Heart right ventricle (tissue), 16 donors: ENCODE measurements around the gene CPT1C. TPM values are rescaled to one million over a fixed set of nuclear protein-coding genes. Genes with fewer than 3 reads are reported as not detected.

Source experiments
- ATAC-seq, 8 donors: fragments of 200-7000 bp; cut with Tn5 transposase; one replicate each; pipeline ENCODE4 v1.9.1; 2020; ENCODE audit warnings: mild to moderate bottlenecking in 8 of 8, moderate library complexity in 8 of 8, moderate number of reproducible peaks in 1 of 8
- DNase-seq, 2 donors: peaks; one replicate each; pipeline ENCODE4 v3.0.0-alpha.2; 2020
- H3K27ac ChIP-seq, 10 donors: fragments of 200-600 bp; sonication (generic) in 2 of 10; one replicate each; pipeline versions ENCODE4 v1.5.0 to v1.8.0; 2020 to 2022; ENCODE audit warnings: mild to moderate bottlenecking in 3 of 10
- H3K27me3 ChIP-seq, 7 donors: fragments of 200-600 bp; one replicate each; pipeline ENCODE4 v1.8.0; 2021 to 2022; ENCODE audit warnings: mild to moderate bottlenecking in 2 of 7
- H3K36me3 ChIP-seq, 9 donors: fragments of 200-600 bp; sonication (generic) in 1 of 9; one replicate each; pipeline versions ENCODE4 v1.5.0 to v1.8.0; 2020 to 2022; ENCODE audit warnings: mild to moderate bottlenecking in 2 of 9
- H3K4me1 ChIP-seq, 9 donors: fragments of 200-600 bp; sonication (generic) in 1 of 9; one replicate each; pipeline versions ENCODE4 v1.5.0 to v1.8.0; 2020 to 2022; ENCODE audit warnings: mild to moderate bottlenecking in 4 of 9
- H3K4me3 ChIP-seq, 10 donors: fragments of 200-600 bp; sonication (generic) in 2 of 10; one replicate each; pipeline versions ENCODE4 v1.5.0 to v1.8.0; 2020 to 2022; ENCODE audit warnings: mild to moderate bottlenecking in 7 of 10, moderate library complexity in 2 of 10
- H3K9me3 ChIP-seq, 11 donors: fragments of 200-600 bp in 10 of 11; sonication (generic) in 2 of 11; one replicate each; pipeline versions ENCODE4 v1.5.0 to v1.8.0; 2013 to 2022; ENCODE audit warnings: mild to moderate bottlenecking in 2 of 11, control low read depth in 1 of 11, moderate library complexity in 1 of 11
- CTCF ChIP-seq, 9 donors: fragments of 200-600 bp; sonication (generic) in 2 of 9; IDR thresholded peaks; one replicate each; pipeline versions ENCODE4 v1.5.0 to v1.8.0; 2021 to 2022; ENCODE audit warnings: antibody characterized with exemption in 9 of 9, mild to moderate bottlenecking in 5 of 9, moderate library complexity in 1 of 9
- WGBS, 2 donors: extraction: QIAGEN DNeasy Blood & Tissue Kit; methylation state at CpG; one replicate each; pipeline ENCODE4 v1.1.7; 2013; ENCODE audit warnings: inconsistent platforms in 1 of 2; 5-methylcytosine and 5-hydroxymethylcytosine counted together
- intact Hi-C, 10 donors: fragments of 100-400 bp; cut with DNase I; formaldehyde crosslinking; loops; one replicate each; pipeline versions ENCODE4 v1.11.1 to v1.14.2; 2022
- polyA plus RNA-seq, 2 donors: library from polyadenylated mRNA; stranded (reverse); fragments of 200-250 nt; gene quantifications; one replicate each; pipeline ENCODE4 v1.2.3, GENCODE V29; 2013
- total RNA-seq, 10 donors: library from RNA; stranded (reverse); fragmentation: NEBNext Ultra II Directional in 3 of 10; extraction: Animal tissue kit (Norgen Biotek cat#: 25700) in 3 of 10; gene quantifications; one replicate each; pipeline versions ENCODE4 v1.2.1 to v1.2.4, GENCODE V29; 2021 to 2023
- donor health status: Arrhythmogenic right ventricular cardiomyopathy.
- donor health status: ischemic (EF 13 %, LVEDD 7.1; RV severe dilation, severe dysfunction).
- donor health status: healthy with polysubstance abuse.
- donor health status: DM: no; HTN: yes; CAD: no.
- donor health status: DM: no; HTN: no; CAD: no.
- donor health status: ischemic (EF 25% LVEDD 6.9; RV normal size, moderate dysfunction).
- donor health status: ischemic (EF 25% LVEDD 5.7; RV mildly dilated, moderate dysfunction).
- donor health status: healthy.
- donor health status: DM: yes; HTN: yes; CAD: no.
- donor health status: Ischemic cardiomyopathy.
- donor health status: ischemic (EF 35%, LVEDD 5.7; RV mildly dilated, moderate dysfunction).
- donor health status: nonischemic (EF 11% LVEDD 7.7; RV severe dilation, severe dysfunction).
- donor health status: DM: yes; HTN: yes; CAD: no.
- donor health status: PGD.
- donor health status: ischemic (EF 29% LVEDD 5.4; RV normal size, mild dysfunction).
- donor health status: nonischemic (EF 23%, LVEDD 6.1; RV moderate dilation, normal function).

The CPT1C gene
- total and polyA plus RNA-seq, 12 donors: 1.4 to 10.7 (median 2.3) TPM

- peak overlapping the region; percentile 92 to 99 (median 97) for H3K27ac ChIP-seq
- DNase-seq (peak; percentile 72 to 78), ATAC-seq (peak in 1 of 8 donors; percentile 2)
- no peaks in the 10 kb centered on the region for H3K9me3 ChIP-seq
- peaks cover 3 to 28% (median 21%) of the 10 kb centered on the region in 9 donors for H3K36me3 ChIP-seq
- 3 to 6% methylated on average over 21 of the region's 21 CpGs for WGBS, 2 donors
- intact Hi-C loops: loop anchor here in 7 of 10 donors (2.0 to 10.0 kb wide), 11 partner anchors 37 to 226 kb away; partner anchors contain the start of genes PRR12 (in 3 of the 7), NOSIP (in 2 of the 7), PRRG2 (in 2 of the 7) and AKT1S1 (in 1 of the 7)
- peaks cover 17 to 58% (median 45%) of the 10 kb centered on the region in 9 donors for H3K4me1 ChIP-seq
- H3K27me3 ChIP-seq: no peaks in the 10 kb centered on the region
- peak; percentile 37 to 72 (median 61) for TF ChIP-seq CTCF (IDR thresholded peaks at IDR 0.05)
- H3K4me3 ChIP-seq: peak overlapping the region; percentile 89 to 100 (median 98)
Observed at GRCh38 chr19:49677901-49678674, 12.8 kb upstream of the CPT1C start.

- ATAC-seq: no peak
- no peaks in the 10 kb centered on the region for H3K27me3 ChIP-seq
- no peaks in the 10 kb centered on the region for H3K9me3 ChIP-seq
- peak overlapping the region in 9 of 10 donors; percentile 62 to 98 (median 96) for H3K27ac ChIP-seq
- no peak for DNase-seq
- WGBS, 2 donors: 38 to 55% methylated on average over 12 of the region's 12 CpGs
- peak overlapping the region in 3 of 10 donors; percentile 89 to 99 (median 92) for H3K4me3 ChIP-seq
- H3K36me3 ChIP-seq: peaks cover 3 to 39% (median 31%) of the 10 kb centered on the region in 9 donors
- no peak for TF ChIP-seq CTCF (IDR thresholded peaks at IDR 0.05)
- intact Hi-C loops: loop anchor here in 6 of 10 donors (5.0 to 10.0 kb wide), 10 partner anchors 84 to 227 kb away; partner anchors contain the start of genes PRR12 (in 3 of the 6), NOSIP (in 2 of the 6), PRRG2 (in 2 of the 6) and AKT1S1 (in 1 of the 6)
- H3K4me1 ChIP-seq: peaks cover 17 to 58% (median 45%) of the 10 kb centered on the region in 9 donors
Observed at GRCh38 chr19:49678985-49679770, 11.7 kb upstream of the CPT1C start.

- peaks cover 17 to 61% (median 47%) of the 10 kb centered on the region in 9 donors for H3K4me1 ChIP-seq
- peak overlapping the region in 4 of 10 donors; percentile 23 to 35 (median 27) for H3K4me3 ChIP-seq
- peaks cover 3 to 46% (median 34%) of the 10 kb centered on the region in 9 donors for H3K36me3 ChIP-seq
- 53 to 60% methylated on average over 10 of the region's 10 CpGs for WGBS, 2 donors
- no peak for DNase-seq
- peak overlapping the region in 9 of 10 donors; percentile 50 to 98 (median 72) for H3K27ac ChIP-seq
- no peaks in the 10 kb centered on the region for H3K9me3 ChIP-seq
- H3K27me3 ChIP-seq: no peaks in the 10 kb centered on the region
- intact Hi-C loops: loop anchor here in 7 of 10 donors (5.0 to 10.0 kb wide), 11 partner anchors 85 to 228 kb away; partner anchors contain the start of genes PRR12 (in 3 of the 7), NOSIP (in 2 of the 7), PRRG2 (in 2 of the 7) and AKT1S1 (in 1 of the 7)
- no peak for ATAC-seq
- TF ChIP-seq CTCF (IDR thresholded peaks at IDR 0.05): no peak
Observed at GRCh38 chr19:49679771-49680413, 11.0 kb upstream of the CPT1C start.
